Measurements from ENCODE around the gene ATG13. TPM values are rescaled to one million over a fixed set of nuclear protein-coding genes. Genes with fewer than 3 reads are reported as not detected.

ATG13 gene
- total RNA-seq, 1 donor from 2014 or later = 67.3 TPM

DNA sequence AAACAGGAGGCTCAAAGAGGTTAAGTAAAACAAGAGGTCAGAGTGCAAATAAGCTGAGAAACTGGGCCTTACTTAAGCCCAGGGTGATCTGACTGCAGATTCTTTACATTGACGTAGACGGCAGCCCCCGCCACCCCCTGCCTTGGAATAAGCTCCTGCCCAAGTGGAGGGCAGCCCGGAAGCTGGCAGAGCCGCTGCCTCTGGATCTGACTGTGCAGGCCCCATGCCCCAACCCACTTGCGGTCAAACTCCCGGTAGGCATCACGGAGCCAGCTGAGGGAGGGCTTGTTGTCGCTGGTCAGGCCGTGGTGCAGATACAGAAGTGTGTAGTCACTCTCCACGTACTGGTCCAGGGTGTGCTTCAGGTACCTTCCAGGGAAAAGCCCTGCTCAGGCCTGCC, 64.5 kb downstream of the ATG13 start:
- H3K36me3 Mint-ChIP-seq = peaks cover 7% of the 10 kb centered on the region
- no peaks in the 10 kb centered on the region for H3K27me3 Mint-ChIP-seq
- H3K4me3 Mint-ChIP-seq = no peak overlapping the region
- H3K9me3 Mint-ChIP-seq = no peaks in the 10 kb centered on the region
- DNase-seq (ENCODE audit: extremely low spot score, unreplicated experiment) = no peak
- no peak overlapping the region for H3K27ac Mint-ChIP-seq
- TF ChIP-seq, protein P1, sequence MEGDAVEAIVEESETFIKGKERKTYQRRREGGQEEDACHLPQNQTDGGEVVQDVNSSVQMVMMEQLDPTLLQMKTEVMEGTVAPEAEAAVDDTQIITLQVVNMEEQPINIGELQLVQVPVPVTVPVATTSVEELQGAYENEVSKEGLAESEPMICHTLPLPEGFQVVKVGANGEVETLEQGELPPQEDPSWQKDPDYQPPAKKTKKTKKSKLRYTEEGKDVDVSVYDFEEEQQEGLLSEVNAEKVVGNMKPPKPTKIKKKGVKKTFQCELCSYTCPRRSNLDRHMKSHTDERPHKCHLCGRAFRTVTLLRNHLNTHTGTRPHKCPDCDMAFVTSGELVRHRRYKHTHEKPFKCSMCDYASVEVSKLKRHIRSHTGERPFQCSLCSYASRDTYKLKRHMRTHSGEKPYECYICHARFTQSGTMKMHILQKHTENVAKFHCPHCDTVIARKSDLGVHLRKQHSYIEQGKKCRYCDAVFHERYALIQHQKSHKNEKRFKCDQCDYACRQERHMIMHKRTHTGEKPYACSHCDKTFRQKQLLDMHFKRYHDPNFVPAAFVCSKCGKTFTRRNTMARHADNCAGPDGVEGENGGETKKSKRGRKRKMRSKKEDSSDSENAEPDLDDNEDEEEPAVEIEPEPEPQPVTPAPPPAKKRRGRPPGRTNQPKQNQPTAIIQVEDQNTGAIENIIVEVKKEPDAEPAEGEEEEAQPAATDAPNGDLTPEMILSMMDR (conservative IDR thresholded peaks at IDR 0.05) = no peak
- H3K4me1 Mint-ChIP-seq (ENCODE audit: unreplicated experiment) = no peaks in the 10 kb centered on the region

DNA sequence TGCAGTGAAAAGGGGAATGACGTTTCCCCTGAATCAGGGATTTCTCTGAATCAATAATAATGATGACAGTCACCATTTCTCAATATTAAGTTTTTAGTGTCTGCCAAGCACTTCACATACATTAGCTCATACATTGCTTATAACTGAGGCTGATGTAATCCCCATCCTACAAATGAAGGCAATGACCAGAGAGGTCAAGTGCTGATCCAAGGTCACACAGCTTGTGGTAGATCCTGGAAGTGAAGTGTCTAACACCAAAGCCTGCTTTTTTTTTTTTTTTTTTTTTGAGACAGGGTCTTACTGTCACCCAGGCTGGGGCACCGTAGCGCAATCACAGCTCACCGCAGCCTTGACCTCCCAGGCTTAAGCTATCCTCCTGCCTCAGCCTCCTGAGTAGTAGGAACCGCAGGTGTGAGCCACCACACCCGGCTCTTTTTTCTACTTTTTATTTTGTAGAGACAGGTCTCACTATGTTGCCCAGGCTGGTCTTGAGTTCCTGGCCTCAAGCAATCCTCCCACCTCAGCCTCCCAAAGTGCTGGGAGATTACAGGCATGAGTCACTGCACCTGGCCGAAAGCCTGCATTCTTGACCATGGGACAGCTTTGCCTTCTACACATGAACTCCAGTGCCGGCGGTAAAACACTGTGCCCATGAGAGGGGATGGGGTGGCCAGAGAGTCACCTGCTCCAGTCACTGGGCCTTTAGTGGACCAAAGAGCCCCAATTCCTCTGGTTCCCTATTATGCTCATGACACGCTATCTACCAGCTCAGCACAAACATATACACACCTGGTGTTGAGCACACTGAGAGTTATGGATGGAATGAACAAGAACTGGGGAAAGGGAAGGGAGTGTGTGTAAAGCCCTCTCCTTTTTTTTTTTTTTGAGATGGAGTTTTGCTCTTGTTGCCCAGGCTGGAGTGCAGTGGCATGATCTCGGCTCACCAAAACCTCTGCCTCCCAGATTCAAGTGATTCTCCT, 65.7 kb downstream of the ATG13 start:
- Mint-ChIP-seq H3K4me3 (no peak overlapping the region), H3K27ac (no peak overlapping the region), H3K27me3 (no peaks in the 10 kb centered on the region), H3K36me3 (peaks cover 1% of the 10 kb centered on the region), H3K9me3 (no peaks in the 10 kb centered on the region), H3K4me1 (ENCODE audit: unreplicated experiment) (no peaks in the 10 kb centered on the region)
- no peak for DNase-seq (ENCODE audit: extremely low spot score, unreplicated experiment)
- TF ChIP-seq, protein P1 (conservative IDR thresholded peaks at IDR 0.05) = no peak

DNA sequence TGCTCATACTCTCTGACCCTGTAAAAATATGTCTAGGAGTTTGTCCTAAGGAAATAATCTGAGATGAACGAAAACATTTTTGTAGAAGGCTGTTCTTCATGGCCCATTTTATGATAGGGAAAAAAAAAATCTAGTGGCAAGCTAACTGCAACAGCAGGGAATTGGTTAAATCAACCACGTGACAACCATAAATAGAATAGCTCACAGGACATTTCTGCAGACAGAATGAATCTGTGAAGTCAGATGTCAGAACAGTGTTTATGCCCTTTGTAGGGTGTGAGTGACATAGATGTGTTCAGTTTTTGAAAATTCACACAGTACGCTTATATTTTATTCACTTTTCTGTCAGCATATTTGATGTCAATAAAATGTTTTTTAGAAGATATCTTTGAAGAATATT, 67.0 kb downstream of the ATG13 start:
- no peak for DNase-seq (ENCODE audit: extremely low spot score, unreplicated experiment)
- TF ChIP-seq, protein P1 (conservative IDR thresholded peaks at IDR 0.05) = no peak
- peaks cover 3% of the 10 kb centered on the region for H3K36me3 Mint-ChIP-seq
- H3K27ac Mint-ChIP-seq = no peak overlapping the region
- H3K27me3 Mint-ChIP-seq = no peaks in the 10 kb centered on the region
- H3K4me1 Mint-ChIP-seq (ENCODE audit: unreplicated experiment) = no peaks in the 10 kb centered on the region
- H3K4me3 Mint-ChIP-seq = no peak overlapping the region
- no peaks in the 10 kb centered on the region for H3K9me3 Mint-ChIP-seq

DNA sequence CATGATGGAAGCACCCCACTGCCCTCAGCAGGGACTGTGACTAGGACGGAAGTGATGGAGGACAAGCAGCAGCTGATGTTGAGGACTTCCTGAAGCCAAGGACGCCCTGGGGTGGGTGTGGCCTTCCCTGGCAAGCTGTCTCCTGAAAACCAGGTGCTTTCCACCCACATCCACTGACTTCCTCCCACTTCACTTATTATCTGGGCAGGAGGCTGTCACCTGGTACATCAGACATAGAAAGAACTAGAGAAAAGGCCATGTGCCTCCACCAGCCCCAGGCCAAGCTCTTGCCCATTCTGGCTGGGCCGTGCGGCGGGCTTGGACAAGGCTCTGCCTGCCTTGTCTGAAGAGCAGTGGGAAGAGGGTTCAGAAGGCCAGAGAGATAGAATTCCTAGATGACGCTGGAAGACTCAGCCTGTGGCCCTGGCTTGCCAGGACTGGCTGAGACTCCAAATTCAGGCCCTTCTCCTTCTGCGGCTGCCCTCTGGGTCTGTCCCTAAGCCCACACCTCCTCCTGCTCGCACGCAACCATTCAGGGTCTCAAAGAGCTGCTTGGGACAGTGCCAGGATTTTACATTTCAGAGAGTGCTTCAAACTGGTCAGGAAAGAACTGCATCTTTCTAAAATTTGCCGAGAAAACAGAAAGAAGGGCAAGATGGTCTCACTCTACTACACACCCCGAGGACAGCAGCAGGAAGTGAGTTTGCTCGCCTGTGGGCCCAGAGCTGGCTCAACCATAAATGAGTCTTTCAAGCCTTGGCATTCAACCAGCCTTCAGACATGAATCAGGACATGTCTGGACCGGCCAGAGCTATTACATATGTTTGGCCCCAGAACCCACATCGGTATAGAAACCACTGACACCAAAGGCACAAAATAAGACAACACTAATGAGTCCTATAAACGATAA, 69.8 kb downstream of the ATG13 start:
- Mint-ChIP-seq H3K9me3 (no peaks in the 10 kb centered on the region), H3K4me1 (ENCODE audit: unreplicated experiment) (no peaks in the 10 kb centered on the region), H3K27me3 (no peaks in the 10 kb centered on the region), H3K27ac (no peak overlapping the region), H3K36me3 (peaks cover 7% of the 10 kb centered on the region), H3K4me3 (no peak overlapping the region)
- TF ChIP-seq, protein P1 (conservative IDR thresholded peaks at IDR 0.05) = no peak
- no peak for DNase-seq (ENCODE audit: extremely low spot score, unreplicated experiment)

DNA sequence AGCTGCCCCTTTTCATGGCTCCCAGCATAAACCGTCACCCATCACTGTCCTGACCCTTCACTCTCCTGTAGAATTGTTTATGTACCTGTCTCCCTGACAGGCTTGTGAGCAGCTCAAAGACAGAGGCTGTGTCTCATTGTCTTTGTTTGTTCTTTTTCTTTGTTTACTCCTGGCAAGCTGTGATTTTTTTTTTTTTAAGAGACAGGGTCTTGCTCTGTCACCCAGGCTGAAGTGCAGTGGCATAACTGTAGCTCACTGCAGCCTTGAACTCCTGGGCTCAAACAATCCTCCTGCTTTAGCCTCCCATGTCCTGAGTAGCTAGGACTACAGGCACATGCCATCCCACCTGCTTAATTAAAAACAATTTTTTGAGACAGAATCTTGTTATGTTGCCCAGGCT, 73.3 kb downstream of the ATG13 start:
- peaks cover 8% of the 10 kb centered on the region for H3K4me1 Mint-ChIP-seq (ENCODE audit: unreplicated experiment)
- H3K27me3 Mint-ChIP-seq = no peaks in the 10 kb centered on the region
- H3K9me3 Mint-ChIP-seq = no peaks in the 10 kb centered on the region
- no peak overlapping the region for H3K27ac Mint-ChIP-seq
- H3K36me3 Mint-ChIP-seq = peaks cover 7% of the 10 kb centered on the region
- no peak overlapping the region for H3K4me3 Mint-ChIP-seq
- DNase-seq (ENCODE audit: extremely low spot score, unreplicated experiment) = no peak
- TF ChIP-seq, protein P1 (conservative IDR thresholded peaks at IDR 0.05) = no peak

All from type B pancreatic cell (in vitro differentiated cells).